NK-92 (cell line): ENCODE results near the gene IL1RL2.

Experiments
- DNase-seq: peaks from one replicate; lab custom pipeline; 2025; ENCODE audit not compliant: unreplicated experiment; lab: John Stamatoyannopoulos, UW

Gene IL1RL2

GRCh38 chr2:102186791-102187495, at the start of gene IL1RL2:
TSS of gene IL1RL2 (plus strand) at chr2:102187023. CDS start at chr2:102187868, 845 bp downstream.
- no peak for DNase-seq

GRCh38 chr2:102137138-102137537, 49.7 kb upstream of the IL1RL2 start:
- DNase-seq, result no peak

- DNase-seq, result no peak
Observed at GRCh38 chr2:102138331-102138730, 48.5 kb upstream of the IL1RL2 start.

GRCh38 chr2:102139851-102140250, 47.0 kb upstream of the IL1RL2 start:
- no peak for DNase-seq

GRCh38 chr2:102140377-102140776, 46.4 kb upstream of the IL1RL2 start:
- no peak for DNase-seq

- no peak for DNase-seq
Observed at GRCh38 chr2:102141011-102141943, 45.5 kb upstream of the IL1RL2 start.

GRCh38 chr2:102141970-102142828, 44.6 kb upstream of the IL1RL2 start, which contains the start of gene IL1R1:
TSS of gene IL1R1 (plus strand) at chr2:102142746. CDS start at chr2:102157725, 14,979 bp downstream.
- no peak for DNase-seq

GRCh38 chr2:102142829-102143449, 43.9 kb upstream of the IL1RL2 start:
- DNase-seq, result no peak

- no peak for DNase-seq
Observed at GRCh38 chr2:102143450-102143985, 43.3 kb upstream of the IL1RL2 start.

GRCh38 chr2:102144128-102144527, 42.7 kb upstream of the IL1RL2 start:
- DNase-seq, result no peak

- DNase-seq, result no peak
Observed at GRCh38 chr2:102145107-102145506, 41.7 kb upstream of the IL1RL2 start.

- no peak for DNase-seq
Observed at GRCh38 chr2:102145934-102146333, 40.9 kb upstream of the IL1RL2 start.

GRCh38 chr2:102147935-102148334, 38.9 kb upstream of the IL1RL2 start:
- no peak for DNase-seq

GRCh38 chr2:102149243-102149642, 37.6 kb upstream of the IL1RL2 start:
- no peak for DNase-seq

GRCh38 chr2:102149644-102150455, 37.0 kb upstream of the IL1RL2 start:
- DNase-seq, result no peak

GRCh38 chr2:102154364-102154763, 32.5 kb upstream of the IL1RL2 start:
- DNase-seq, result no peak

GRCh38 chr2:102154946-102155702, 31.7 kb upstream of the IL1RL2 start:
- DNase-seq, result no peak

GRCh38 chr2:102155703-102156515, 30.9 kb upstream of the IL1RL2 start:
- no peak for DNase-seq
